ENCODE data around the gene KCNN3.
"Not testable (repeated sequence)": the region's sequence is repeated elsewhere in the genome, so short reads cannot be mapped to it uniquely, and the experiment has no call there.

KCNN3 gene

GRCh38 chr1:154870115-154870571, at the start of gene KCNN3:
Gene KCNN3, minus strand, starts transcription at chr1:154870281. Its CDS starts 317 bp downstream, at chr1:154869964.
- peak; percentile 100 for DNase-seq

DNA sequence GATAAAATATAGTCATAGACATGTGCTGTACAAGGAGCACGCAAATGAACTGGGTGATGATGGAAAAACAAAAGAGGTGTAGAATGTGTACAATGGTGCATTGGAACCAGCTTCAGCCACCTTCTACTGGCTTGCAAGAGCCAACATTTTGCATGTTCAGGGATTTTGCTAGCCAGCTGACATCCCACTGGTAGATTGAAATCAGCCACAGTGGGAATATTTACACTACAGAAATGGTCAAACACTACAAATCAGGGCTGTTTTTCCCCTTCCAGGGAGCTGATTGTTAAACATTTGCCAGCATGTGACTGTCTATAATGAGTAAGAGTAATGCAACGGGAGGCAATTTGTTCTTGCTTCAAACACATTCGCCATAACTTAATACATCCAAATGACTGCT, 43.2 kb upstream of the KCNN3 start:
- no peak for DNase-seq

GRCh38 chr1:154912755-154913154, 42.7 kb upstream of the KCNN3 start:
- DNase-seq, result no peak

GRCh38 chr1:154911691-154912550, 41.8 kb upstream of the KCNN3 start:
- no peak for DNase-seq

- DNase-seq, result no peak
Observed at GRCh38 chr1:154910851-154911250, 40.8 kb upstream of the KCNN3 start.

GRCh38 chr1:154908937-154909336, 38.9 kb upstream of the KCNN3 start:
- no peak for DNase-seq

- not testable (repeated sequence) for DNase-seq
Observed at GRCh38 chr1:154908129-154908528, 38.0 kb upstream of the KCNN3 start.

DNA sequence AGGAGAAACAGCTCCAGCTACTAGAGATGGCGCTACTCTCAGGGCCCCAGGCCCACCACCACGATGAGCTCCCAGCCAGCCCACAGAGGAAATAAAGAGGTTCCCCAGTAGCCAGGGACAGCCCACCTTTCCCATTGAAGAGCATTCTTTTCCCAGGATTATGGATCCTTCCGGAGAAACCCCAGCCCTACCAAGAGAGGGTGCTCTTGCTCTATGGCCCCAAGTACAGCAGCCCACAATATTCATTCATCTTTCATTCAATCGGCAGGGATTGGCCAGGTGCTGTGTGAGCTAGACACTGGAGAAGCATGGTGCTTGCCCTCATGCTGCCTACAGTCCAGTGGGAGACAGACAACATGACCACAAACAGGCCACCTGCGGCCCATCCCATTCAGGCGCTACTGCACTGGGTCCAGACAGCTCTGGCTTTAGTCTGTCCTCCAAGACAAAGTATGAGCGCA, 36.6 kb upstream of the KCNN3 start:
- no peak for DNase-seq

GRCh38 chr1:154902938-154903566, 33.0 kb upstream of the KCNN3 start:
- DNase-seq, result no peak

DNA sequence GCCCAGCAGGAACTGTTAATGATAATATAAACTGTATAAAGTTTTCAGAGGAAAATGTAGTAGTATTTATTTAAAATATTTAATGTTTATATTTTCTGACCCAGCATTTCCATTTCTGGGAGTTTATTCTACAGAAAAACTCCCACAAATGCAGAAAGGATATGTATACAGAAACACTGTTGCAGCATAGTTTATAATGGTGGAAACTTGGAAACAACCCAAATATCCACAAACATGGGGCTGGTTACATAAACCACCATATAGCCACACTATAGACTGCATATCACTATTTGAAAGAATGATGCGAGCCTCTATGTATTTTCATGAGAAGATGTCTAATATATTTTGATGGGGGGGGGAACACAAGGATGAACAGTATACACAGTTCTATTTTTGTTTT, 31.5 kb upstream of the KCNN3 start:
- DNase-seq, result no peak

DNA sequence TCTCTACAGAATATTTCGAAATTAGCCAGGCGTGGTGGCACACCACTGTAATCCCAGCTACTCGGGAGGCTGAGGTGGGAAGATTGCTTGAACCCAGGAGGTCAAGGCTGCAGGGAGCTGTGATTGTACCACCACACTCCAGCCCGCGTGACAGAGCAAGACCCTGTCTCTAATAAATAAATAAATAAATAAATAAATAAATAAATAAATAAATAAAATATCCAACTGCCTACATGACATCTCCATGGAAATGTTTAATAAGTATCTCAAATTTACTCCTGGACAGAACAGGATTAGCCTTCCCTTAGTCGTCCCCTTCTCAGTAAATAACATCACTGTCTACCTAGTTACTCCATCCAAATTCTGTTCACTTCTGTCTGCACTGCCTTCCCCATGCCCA, 29.0 kb upstream of the KCNN3 start:
- no peak for DNase-seq

- no peak for DNase-seq
Observed at GRCh38 chr1:154896771-154897286, 26.7 kb upstream of the KCNN3 start.

GRCh38 chr1:154895798-154896197, 25.7 kb upstream of the KCNN3 start:
- DNase-seq, result no peak

DNA sequence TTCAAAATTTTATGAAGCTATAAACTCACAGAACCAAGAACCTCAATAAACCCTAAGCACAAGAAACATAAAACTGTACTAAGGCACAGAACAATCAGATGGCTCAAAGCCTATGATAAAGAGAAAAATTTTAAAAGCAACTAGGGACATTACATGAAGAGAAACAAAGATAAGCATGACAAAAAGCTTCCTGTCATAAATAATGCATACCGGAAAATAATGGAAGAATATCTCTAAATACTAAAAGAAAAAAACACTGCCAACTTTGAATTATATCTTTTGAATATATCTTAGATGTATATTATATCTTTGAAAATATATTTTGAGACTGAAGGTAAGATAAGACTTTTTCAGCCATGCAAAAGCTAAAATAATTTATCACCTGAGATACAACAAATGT, 21.4 kb upstream of the KCNN3 start:
- no peak for DNase-seq

DNA sequence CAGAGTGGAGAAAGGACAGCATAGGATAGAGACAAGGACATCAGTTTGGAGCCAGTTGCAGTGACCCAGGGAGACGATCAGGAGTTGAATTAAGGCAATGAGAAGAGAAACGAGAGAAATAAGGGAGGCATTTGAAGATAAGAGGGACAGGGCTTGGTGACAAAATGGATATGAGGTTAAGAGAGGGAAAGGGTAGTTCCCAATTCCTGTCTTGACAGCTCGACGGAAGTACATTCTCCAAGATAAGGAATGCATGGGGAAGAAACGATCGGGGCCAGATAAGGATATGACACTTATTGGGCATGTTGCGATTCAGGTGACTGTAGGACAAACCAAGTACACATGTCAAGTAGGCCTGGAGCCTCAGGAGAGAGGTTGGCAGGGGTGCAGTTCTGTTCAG, 18.7 kb upstream of the KCNN3 start:
- no peak for DNase-seq

GRCh38 chr1:154886281-154887015, 16.4 kb upstream of the KCNN3 start:
- no peak for DNase-seq

DNA sequence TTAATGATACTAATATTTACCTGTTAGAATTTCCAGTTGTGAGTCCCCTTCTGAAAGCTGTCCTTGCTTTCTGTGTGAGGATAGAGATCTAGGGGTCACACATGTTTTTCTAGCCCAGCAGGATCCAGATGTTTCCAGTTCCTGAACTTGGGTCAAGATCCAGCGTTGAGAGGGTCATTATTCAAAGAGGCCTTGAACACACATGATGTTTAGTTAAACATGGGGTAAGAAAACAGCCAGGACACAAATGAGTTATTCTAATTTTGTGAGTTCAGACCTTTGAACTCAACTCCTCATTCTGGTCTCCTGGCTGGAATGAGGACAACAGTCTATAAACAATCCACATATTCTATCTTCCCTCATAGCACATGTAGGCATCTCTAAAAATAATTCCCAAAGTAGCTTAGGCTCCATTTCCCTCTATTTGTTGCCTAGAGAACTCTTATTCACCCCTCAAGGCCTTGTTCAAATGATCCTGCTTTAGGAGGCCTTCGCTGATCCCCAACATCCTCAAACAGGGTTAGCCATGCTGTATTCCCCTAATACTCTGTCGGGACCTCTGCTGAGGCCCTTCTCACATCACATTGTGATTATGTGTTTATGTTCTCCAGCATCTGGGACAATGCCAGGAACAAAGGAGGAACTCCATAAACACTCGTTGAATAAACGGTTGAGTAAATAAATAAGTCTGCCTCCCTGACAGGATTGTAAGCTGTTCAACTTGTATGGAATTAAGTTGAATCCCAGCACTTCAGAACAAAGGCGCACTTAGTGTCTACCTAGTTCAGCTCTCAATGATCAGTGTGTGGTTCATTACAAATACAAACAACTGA, 15.0 kb upstream of the KCNN3 start:
- DNase-seq, result no peak

DNA sequence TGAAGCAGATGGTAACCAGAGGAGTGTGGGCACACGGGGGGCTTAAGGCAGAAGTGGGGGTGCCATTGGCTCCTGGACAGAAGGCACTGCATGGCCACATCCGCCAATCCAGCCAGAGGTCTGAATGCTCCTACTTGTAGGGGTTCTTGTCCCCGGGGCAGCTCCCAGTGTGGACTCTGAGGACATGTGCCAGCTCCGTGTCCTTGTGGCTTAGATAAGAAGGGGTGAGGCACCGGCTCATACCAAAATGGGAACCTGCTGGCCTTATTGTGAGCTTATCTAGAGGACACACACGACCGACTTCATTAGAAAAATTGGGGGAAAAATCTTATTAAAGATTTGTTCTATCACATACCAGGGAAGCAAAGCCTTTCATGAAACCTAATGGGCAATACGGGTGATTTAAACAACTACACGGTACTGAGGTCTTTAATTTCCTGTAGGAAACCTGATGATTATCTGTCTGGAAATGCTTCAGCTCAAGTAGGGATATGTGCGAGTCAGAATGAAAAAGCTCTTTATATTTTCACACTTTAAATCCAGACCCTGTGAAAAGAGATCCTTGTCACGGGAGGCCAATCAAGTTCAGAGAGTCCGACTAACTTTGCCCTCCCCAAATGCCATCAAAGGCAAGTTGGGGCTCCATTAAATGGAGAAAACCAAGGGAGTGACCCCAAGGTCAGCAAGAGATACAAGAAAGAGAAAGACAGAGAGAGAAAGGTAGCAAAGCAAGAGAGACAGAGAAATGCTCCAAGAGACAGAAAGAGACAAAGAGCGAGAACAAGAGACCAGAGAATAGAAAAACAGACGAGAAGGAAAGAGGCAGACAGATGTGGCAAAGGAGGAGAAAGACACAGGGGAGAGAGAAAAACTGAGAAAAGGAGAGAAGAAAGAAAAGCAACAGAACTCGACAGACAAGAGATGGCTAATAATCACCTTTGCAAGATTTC, 14.1 kb upstream of the KCNN3 start:
- DNase-seq, result no peak

DNA sequence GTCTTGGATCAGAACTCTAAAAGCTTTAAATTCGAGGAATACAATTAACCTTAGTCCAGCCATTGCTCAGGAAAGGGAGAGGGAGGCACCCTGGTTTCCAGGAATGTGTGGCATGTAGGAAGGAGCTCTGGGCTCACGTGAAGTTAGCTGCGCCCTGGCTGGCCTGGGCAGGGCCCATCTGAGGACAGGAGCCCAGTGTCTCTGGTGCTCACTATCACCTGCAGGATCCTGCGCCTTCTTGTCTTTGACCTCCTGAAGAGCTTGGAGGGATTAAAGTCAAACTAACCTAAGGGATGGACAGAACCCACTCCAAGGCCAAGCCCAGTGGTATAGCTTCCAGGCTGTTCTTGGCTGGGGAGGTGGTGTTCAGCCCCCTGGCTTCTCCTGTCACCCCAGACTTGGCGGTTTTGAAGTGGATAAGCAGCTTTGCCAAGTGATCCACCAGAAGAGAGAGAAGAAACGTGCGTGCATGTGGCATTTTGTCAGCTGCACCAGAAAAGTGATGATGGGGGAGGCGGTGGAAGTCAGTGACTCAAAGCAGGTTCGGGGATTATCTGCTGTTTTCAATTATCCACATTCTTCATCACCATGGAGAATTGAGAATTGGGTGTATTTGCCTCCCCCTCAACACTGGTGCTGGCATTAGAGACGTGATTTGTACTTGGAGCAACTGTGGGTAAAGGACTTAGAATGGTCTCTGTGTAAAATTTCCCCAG, 11.9 kb upstream of the KCNN3 start:
- no peak for DNase-seq

GRCh38 chr1:154880671-154881070, 10.6 kb upstream of the KCNN3 start:
- DNase-seq, result no peak

- no peak for DNase-seq
Observed at GRCh38 chr1:154879038-154879421, 8.9 kb upstream of the KCNN3 start.
